Esophagus squamous epithelium (tissue), 5 donors: Measurements from ENCODE around the gene SPNS3. TPM values are rescaled to one million over a fixed set of nuclear protein-coding genes. Genes with fewer than 3 reads are reported as not detected.

Experiments used
- DNase-seq: peaks from one replicate; lab custom pipeline; 2025; lab: John Stamatoyannopoulos, UW
- H3K27ac ChIP-seq, 4 donors: fragments of 200-600 bp; sonication (generic); one replicate each; pipeline ENCODE4 v1.5.1; 2016 to 2019; ENCODE audit warnings: mild to moderate bottlenecking in 1 of 4
- H3K27me3 ChIP-seq, 4 donors: fragments of 200-600 bp; sonication (generic); 1 replicate in 3 of 4; 2 replicates in 1 of 4; pipeline versions ENCODE4 v1.5.1 to v1.6.0; 2017 to 2021; ENCODE audit warnings: antibody characterized with exemption in 1 of 4
- H3K36me3 ChIP-seq, 3 donors: fragments of 200-600 bp; sonication (generic); one replicate each; pipeline ENCODE4 v1.5.1; 2016 to 2019
- H3K4me1 ChIP-seq, 3 donors: fragments of 200-600 bp; sonication (generic); one replicate each; pipeline ENCODE4 v1.5.1; 2017 to 2019
- H3K4me3 ChIP-seq, 4 donors: fragments of 200-600 bp; sonication (generic); 1 replicate in 3 of 4; 2 replicates in 1 of 4; pipeline ENCODE4 v1.5.1; 2016 to 2019; ENCODE audit warnings: mild to moderate bottlenecking in 2 of 4, moderate library complexity in 1 of 4
- H3K9me3 ChIP-seq, 3 donors: fragments of 200-600 bp; sonication (generic); one replicate each; pipeline ENCODE4 v1.5.1; 2016 to 2019
- POLR2A ChIP-seq, 4 donors: fragments of 450-650 bp; IDR thresholded peaks; one replicate each; pipeline ENCODE4 v1.6.1; 2017; ENCODE audit warnings: antibody characterized with exemption in 4 of 4, mild to moderate bottlenecking in 4 of 4, moderate library complexity in 3 of 4
- WGBS, 2 donors: methylation state at CpG; one replicate each; pipeline ENCODE4 v1.1.5; 2018; 5-methylcytosine and 5-hydroxymethylcytosine counted together
- intact Hi-C: fragments of 100-400 bp; cut with DNase I; formaldehyde crosslinking; loops from one replicate; pipeline ENCODE4 v1.15.0; 2022
- total RNA-seq, 4 donors: library from RNA; depleted of rRNA; stranded (reverse); fragments of >200 nt; gene quantifications; one replicate each; pipeline ENCODE4 v1.1.0, GENCODE V29; 2016
- TF ChIP-seq, protein P1 (sequence below), 6 experiments: fragments of 450-650 bp in 4 of 6; fragments of 200-600 bp in 2 of 6; sonication (generic) in 2 of 6; IDR thresholded peaks; one replicate each; pipeline ENCODE4 v1.5.1; 2016 to 2019; ENCODE audit warnings: antibody characterized with exemption in 6 of 6, mild to moderate bottlenecking in 4 of 6, moderate library complexity in 4 of 6
- donor health status: DM: yes; HTN: yes; CAD: no.

SPNS3 gene
- total RNA-seq, 4 donors from 2014 or later: 0.27 TPM; not detected in 3

DNA sequence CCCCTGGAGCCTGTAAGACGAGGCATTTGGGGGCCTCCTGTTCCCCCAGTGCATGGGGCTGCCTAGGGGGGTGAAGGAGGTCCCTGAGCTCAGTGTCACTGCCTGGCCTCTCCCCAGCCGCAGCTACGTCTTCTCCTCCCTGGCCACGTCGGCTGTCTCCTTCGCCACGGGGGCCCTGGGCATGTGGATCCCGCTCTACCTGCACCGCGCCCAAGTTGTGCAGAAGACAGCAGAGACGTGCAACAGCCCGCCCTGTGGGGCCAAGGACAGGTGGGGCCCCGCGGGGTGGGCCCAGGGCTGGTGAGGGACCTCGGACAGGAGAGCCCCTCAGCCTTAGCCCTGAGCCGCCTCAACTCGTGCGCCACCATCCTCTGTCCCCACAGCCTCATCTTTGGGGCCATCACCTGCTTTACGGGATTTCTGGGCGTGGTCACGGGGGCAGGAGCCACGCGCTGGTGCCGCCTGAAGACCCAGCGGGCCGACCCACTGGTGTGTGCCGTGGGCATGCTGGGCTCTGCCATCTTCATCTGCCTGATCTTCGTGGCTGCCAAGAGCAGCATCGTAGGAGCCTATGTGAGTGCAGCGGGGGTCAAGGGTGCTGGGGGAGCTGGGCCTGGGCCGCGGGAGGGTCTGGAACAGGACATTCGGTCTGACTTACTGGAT is 99.3 kb downstream of the SPNS3 start:
- WGBS, 2 donors: 64 to 65% methylated on average over 6 to 7 of the region's 33 CpGs
- peaks cover 25 to 89% (median 51%) of the 10 kb centered on the region in 3 donors for H3K4me1 ChIP-seq
- peaks cover 0 to 45% (median 0%) of the 10 kb centered on the region in 4 donors for H3K27me3 ChIP-seq
- H3K27ac ChIP-seq: peak overlapping the region; percentile 24 to 85 (median 58)
- H3K4me3 ChIP-seq: no peak overlapping the region
- no peak for DNase-seq
- intact Hi-C loops: no loop called here
- no peaks in the 10 kb centered on the region for H3K9me3 ChIP-seq
- TF ChIP-seq POLR2A (IDR thresholded peaks at IDR 0.05): no peak
- TF ChIP-seq, protein P1, sequence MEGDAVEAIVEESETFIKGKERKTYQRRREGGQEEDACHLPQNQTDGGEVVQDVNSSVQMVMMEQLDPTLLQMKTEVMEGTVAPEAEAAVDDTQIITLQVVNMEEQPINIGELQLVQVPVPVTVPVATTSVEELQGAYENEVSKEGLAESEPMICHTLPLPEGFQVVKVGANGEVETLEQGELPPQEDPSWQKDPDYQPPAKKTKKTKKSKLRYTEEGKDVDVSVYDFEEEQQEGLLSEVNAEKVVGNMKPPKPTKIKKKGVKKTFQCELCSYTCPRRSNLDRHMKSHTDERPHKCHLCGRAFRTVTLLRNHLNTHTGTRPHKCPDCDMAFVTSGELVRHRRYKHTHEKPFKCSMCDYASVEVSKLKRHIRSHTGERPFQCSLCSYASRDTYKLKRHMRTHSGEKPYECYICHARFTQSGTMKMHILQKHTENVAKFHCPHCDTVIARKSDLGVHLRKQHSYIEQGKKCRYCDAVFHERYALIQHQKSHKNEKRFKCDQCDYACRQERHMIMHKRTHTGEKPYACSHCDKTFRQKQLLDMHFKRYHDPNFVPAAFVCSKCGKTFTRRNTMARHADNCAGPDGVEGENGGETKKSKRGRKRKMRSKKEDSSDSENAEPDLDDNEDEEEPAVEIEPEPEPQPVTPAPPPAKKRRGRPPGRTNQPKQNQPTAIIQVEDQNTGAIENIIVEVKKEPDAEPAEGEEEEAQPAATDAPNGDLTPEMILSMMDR (IDR thresholded peaks at IDR 0.05): no peak
- H3K36me3 ChIP-seq: peaks cover 0 to 19% (median 0%) of the 10 kb centered on the region in 3 donors

DNA sequence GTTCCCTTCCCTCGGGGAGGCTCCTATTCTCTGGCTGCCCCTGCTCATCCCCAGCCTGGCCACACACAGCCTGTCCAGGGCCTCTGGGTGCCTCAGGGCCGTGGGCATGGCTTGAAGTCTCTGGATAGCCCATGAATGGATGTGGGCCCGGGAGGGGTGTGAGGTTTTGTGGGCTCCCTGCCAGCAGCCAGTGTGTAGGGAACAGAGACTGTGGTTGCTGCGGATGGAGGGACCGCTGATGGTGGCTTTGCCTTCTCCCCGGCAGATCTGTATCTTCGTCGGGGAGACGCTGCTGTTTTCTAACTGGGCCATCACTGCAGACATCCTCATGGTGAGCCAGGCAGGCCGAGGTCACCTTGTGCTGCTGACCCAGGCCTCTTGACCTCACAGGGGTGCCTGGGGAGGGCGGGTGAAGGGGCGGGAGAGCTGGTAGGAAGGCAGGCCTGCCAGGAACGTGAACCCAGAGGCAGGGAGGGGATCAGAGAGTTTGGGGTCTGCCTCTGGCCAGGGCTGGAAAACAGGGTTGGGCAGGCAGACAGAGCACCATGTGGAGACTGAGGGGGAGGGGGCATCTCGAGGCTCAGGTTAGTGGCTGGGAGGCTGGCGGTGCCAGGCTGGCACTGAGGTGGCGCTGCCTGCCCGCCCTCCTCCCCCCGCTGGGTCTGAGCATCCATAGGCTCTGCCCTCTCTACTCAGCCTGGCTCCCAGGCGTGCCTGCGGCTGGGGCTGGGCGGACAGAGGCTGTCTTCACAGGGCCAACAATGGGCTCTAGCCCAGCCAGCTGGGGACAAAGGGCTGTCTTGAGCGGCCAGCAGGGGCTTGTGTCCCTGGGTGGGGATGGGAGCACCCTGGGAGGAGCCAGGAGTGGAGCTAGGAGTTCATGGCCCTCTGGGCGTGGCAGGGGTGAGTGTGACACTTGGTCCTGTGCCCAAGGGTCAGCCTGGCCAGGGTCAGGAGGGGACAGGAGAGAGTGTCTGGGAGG is 100.1 kb downstream of the SPNS3 start:
- Histone ChIP-seq H3K27me3 (peaks cover 0 to 45% (median 0%) of the 10 kb centered on the region in 4 donors), H3K4me3 (no peak overlapping the region), H3K9me3 (no peaks in the 10 kb centered on the region), H3K4me1 (peaks cover 27 to 94% (median 58%) of the 10 kb centered on the region in 3 donors), H3K27ac (peak overlapping the region; percentile 24 to 85 (median 58)), H3K36me3 (peaks cover 0 to 27% (median 1%) of the 10 kb centered on the region in 3 donors)
- TF ChIP-seq, protein P1 (IDR thresholded peaks at IDR 0.05): no peak
- TF ChIP-seq POLR2A (IDR thresholded peaks at IDR 0.05): no peak
- WGBS, 2 donors: 19 to 65% methylated on average over 6 to 9 of the region's 23 CpGs
- intact Hi-C loops: no loop called here
- DNase-seq: no peak

DNA sequence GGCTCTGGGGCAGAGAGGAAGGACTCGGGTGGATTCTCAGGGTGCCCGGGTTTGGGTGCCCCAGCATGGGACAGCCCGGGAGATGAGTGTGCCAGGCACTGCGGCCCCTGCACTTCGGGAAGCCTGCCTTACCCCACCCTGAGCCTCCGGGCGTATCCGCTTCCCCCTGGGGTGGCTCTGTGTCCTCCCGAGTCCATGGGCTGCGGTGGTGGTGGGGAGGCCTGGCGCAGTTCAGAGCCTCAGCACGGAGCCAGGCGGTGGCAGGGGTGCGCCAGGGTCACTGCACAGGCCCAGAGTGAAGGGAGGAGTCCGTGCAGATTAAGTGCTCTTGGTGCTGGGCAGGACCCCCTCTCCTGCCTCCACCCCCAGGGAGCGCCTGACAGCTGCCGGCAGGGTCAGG is 100.8 kb downstream of the SPNS3 start:
- Histone ChIP-seq H3K27me3 (peaks cover 0 to 45% (median 0%) of the 10 kb centered on the region in 4 donors), H3K4me1 (peaks cover 27 to 94% (median 58%) of the 10 kb centered on the region in 3 donors), H3K4me3 (no peak overlapping the region), H3K9me3 (no peaks in the 10 kb centered on the region), H3K27ac (peak overlapping the region; percentile 24 to 85 (median 58)), H3K36me3 (peaks cover 2 to 34% (median 8%) of the 10 kb centered on the region in 3 donors)
- intact Hi-C loops: no loop called here
- WGBS, 2 donors: 28 to 63% methylated on average over 3 to 6 of the region's 17 CpGs
- no peak for DNase-seq
- TF ChIP-seq POLR2A (IDR thresholded peaks at IDR 0.05): no peak
- TF ChIP-seq, protein P1 (IDR thresholded peaks at IDR 0.05): no peak

DNA sequence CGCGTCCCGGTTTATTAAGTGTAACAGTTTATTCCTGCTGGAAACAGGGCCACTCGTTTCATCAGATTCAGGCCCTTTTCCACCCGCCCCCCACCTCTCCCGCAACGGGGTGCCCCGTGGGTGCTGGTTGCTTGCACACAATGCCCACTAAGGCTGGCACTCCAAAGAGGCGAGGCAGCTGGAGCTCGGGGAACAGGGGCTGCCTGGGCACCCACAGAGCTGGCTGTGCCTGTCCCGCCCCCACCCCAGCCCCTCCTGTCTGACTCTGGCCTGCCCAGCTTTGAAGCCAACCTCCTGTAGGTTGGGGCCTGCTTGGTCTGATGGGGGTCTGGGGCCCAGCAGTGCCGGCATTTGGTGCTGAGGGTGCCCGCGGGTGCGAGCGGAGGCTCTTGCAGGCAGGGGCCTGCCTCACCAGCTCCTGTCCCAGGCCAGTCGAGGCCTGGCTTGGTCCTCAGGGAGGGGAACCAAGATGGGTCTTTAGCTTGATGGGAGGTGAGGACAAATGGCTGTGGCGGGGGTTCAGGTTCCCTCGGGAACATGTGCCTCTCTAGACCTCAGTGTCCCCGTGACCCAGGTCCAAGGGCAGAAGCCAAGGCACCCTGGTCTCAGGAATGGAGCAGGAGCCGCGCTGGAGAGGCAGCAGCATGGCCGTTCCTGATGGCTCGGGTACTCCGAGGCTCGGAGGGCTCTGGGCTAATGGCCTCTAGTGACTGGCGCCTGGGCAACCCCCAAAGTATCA is 101.4 kb downstream of the SPNS3 start:
- no peak overlapping the region for H3K4me3 ChIP-seq
- H3K36me3 ChIP-seq: peaks cover 5 to 40% (median 13%) of the 10 kb centered on the region in 3 donors
- H3K4me1 ChIP-seq: peaks cover 27 to 94% (median 58%) of the 10 kb centered on the region in 3 donors
- TF ChIP-seq, protein P1 (IDR thresholded peaks at IDR 0.05): no peak
- no peak for TF ChIP-seq POLR2A (IDR thresholded peaks at IDR 0.05)
- DNase-seq: no peak
- H3K9me3 ChIP-seq: no peaks in the 10 kb centered on the region
- intact Hi-C loops: no loop called here
- peaks cover 0 to 45% (median 0%) of the 10 kb centered on the region in 4 donors for H3K27me3 ChIP-seq
- WGBS, 2 donors: 32 to 54% methylated on average over 3 to 10 of the region's 27 CpGs
- peak overlapping the region; percentile 24 to 85 (median 58) for H3K27ac ChIP-seq
